Subcutaneous preadipocyte (primary cell): ENCODE results near the gene ABCB11. TPM values are rescaled to one million over a fixed set of nuclear protein-coding genes. Genes with fewer than 3 reads are reported as not detected.

ENCODE experiments used
- total RNA-seq: library from RNA; depleted of rRNA; stranded (reverse); fragments of >200 nt; gene quantifications from 2 replicates; pipeline ENCODE4 v1.2.3, GENCODE V29; 2012

ABCB11 gene
- total RNA-seq: not detected in 2 replicates

GRCh38 chr2:169031202-169031601 is at the start of gene ABCB11:
ABCB11 (minus strand) TSS chr2:169031324; CDS start chr2:169018125, 13,199 bp downstream.

DNA sequence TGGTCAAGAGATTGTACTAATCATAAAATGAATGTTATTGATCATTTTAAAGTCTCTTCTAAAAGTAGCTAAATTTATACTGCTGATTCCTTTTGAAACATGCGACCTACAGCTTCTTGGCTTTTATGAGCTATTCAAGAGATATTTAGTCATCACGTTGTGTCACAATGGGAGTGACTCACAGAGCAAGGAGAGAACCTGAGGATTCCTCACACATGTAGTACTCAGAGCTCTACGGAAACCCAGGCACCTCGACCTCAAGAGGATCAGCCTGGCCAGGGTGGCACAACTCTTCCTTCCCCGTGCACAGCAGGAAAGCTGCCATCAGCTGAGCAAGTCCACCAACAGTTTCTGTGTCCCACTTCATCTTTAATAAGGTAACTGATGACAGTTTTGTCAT is 38.2 kb upstream of the ABCB11 start, which contains the start of gene DHRS9:
Gene DHRS9, plus strand, starts transcription at position 223 of the 400 bp plus-strand sequence. CDS start 12,019 bp downstream, outside the sequence.

GRCh38 chr2:168901003-168901402 is 130.1 kb downstream of the ABCB11 start, which contains the start of gene G6PC2:
G6PC2 (plus strand) TSS chr2:168901291; CDS start chr2:168901332, 41 bp downstream.

DNA sequence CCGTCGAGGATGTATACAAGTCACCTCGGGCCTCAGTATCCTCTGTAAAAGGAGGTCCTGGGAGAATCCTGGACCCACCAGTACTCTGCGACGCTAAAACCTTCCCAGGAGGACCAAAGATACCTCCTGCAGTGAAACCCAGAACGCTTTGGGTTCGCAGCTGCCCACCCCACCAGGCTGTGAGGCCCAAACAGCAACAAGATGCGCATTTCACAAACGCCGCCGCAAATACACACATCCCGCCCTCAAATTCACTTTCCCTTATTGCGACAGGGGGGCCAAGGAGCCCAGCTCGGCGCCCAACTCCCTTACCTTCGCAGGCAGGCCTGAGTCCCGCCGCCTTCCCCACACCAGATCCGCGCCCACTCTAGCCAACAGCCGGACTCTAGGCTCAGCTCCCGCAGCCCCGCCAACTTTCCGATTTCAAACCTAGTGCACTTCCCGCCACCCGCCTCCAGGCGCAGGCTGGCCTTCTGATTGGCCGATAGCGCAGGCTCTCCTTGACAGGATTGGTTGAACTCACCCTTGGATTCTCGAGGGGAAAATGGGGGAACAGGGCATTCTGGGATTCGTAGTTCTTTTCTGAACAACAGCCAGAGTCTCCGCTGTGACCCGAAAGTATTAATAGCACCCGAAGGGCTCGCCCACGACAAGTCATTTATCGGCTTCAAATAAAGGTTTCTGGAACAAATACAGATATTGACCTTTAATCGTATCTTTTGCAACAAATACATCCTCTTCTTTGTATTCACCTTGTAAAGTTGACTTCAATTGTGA is 140.9 kb downstream of the ABCB11 start, which contains the start of gene SPC25:
Gene SPC25, minus strand, starts transcription at position 425 of the 777 bp plus-strand sequence. CDS start 911 bp downstream, outside the sequence.

Other genes with a start within 250 kb of the ABCB11 start
- gene NOSTRIN, start 228.7 kb downstream of the ABCB11 start, total RNA-seq: under 0.01 and 0.20 TPM in 2 replicates
- gene SPC25, start 140.9 kb downstream of the ABCB11 start, total RNA-seq: 5.1 and 5.7 TPM in 2 replicates
- not detected in 2 replicates for gene G6PC2, start 130.0 kb downstream of the ABCB11 start, total RNA-seq
- not detected in 2 replicates for gene DHRS9, start 38.2 kb upstream of the ABCB11 start, total RNA-seq